Right lobe of liver (tissue), 6 donors: ENCODE measurements around the gene SLC38A5. TPM values are rescaled to one million over a fixed set of nuclear protein-coding genes. Genes with fewer than 3 reads are reported as not detected.
"Not testable (repeated sequence)": the region's sequence is repeated elsewhere in the genome, so short reads cannot be mapped to it uniquely, and the experiment has no call there.

ENCODE experiments used
- ATAC-seq, 4 donors: fragments of 200-7000 bp; cut with Tn5 transposase; one replicate each; pipeline ENCODE4 v1.9.1; 2020; ENCODE audit warnings: mild to moderate bottlenecking in 4 of 4, moderate library complexity in 4 of 4
- DNase-seq, 3 donors: peaks; one replicate each; pipeline ENCODE4 v3.0.0-alpha.2; 2020
- H3K27ac ChIP-seq, 3 donors: fragments of 200-600 bp; one replicate each; pipeline ENCODE4 v1.8.0; 2022
- H3K27me3 ChIP-seq, 2 donors: fragments of 200-600 bp; one replicate each; pipeline ENCODE4 v1.8.0; 2022
- H3K36me3 ChIP-seq, 4 donors: fragments of 200-600 bp; sonication (generic) in 1 of 4; one replicate each; pipeline versions ENCODE4 v1.5.1 to v1.8.0; 2017 to 2022; ENCODE audit warnings: control low read depth in 1 of 4
- H3K4me1 ChIP-seq, 4 donors: fragments of 200-600 bp; sonication (generic) in 1 of 4; one replicate each; pipeline versions ENCODE4 v1.5.1 to v1.8.0; 2017 to 2022; ENCODE audit warnings: control low read depth in 1 of 4
- H3K4me3 ChIP-seq, 3 donors: fragments of 200-600 bp; one replicate each; pipeline ENCODE4 v1.8.0; 2022
- H3K9me3 ChIP-seq, 4 donors: fragments of 200-600 bp; sonication (generic) in 1 of 4; one replicate each; pipeline versions ENCODE4 v1.5.1 to v1.8.0; 2017 to 2022; ENCODE audit warnings: control low read depth in 1 of 4
- POLR2A ChIP-seq: fragments of 450-650 bp; IDR thresholded peaks from one replicate; pipeline ENCODE4 v1.6.1; 2017; ENCODE audit warnings: antibody characterized with exemption, mild to moderate bottlenecking
- WGBS: methylation state at CpG from one replicate; pipeline ENCODE4 v1.1.6; 2018; ENCODE audit warnings: low coverage, low lambda C conversion rate; ENCODE audit not compliant: insufficient coverage; ENCODE audit errors: missing lambda C conversion rate; 5-methylcytosine and 5-hydroxymethylcytosine counted together
- intact Hi-C, 2 donors: fragments of 100-400 bp; cut with DNase I; formaldehyde crosslinking; loops; one replicate each; pipeline versions ENCODE4 v1.11.2 to v1.14.1; 2022
- long read RNA-seq: library from polyadenylated mRNA; unstranded; transcript quantifications from one replicate; pipeline ENCODE4 v2.0.0, GENCODE V29; 2019
- total RNA-seq, 6 experiments: library from RNA; depleted of rRNA in 2 of 6; stranded (reverse); fragments of >200 nt in 2 of 6; fragmentation: NEBNext Ultra II Directional in 3 of 6; extraction: Animal tissue kit (Norgen Biotek cat#: 25700) in 3 of 6; gene quantifications; one replicate each; pipeline versions ENCODE4 v1.1.0 to v1.2.4, GENCODE V29; 2016 to 2023
- TF ChIP-seq, protein P1 (sequence below), 4 donors: fragments of 200-600 bp in 3 of 4; fragments of 450-650 bp in 1 of 4; IDR thresholded peaks; one replicate each; pipeline versions ENCODE4 v1.5.1 to v1.8.0; 2016 to 2022; ENCODE audit warnings: antibody characterized with exemption in 4 of 4, mild to moderate bottlenecking in 2 of 4
- donor health status: DM: no; HTN: yes; CAD: no.
- donor health status: DM: no; HTN: no; CAD: no.
- donor health status: DM: no; HTN: no; CAD: no.
- donor health status: DM: no; HTN: yes; CAD: no.
- donor health status: DM: no; HTN: yes; CAD: no.

Gene SLC38A5
- 1 to 10 TPM in 1 of 6 experiments, under 1 TPM in 4, not detected in 1; 0.22 to 1.4 (median 0.37) TPM for total RNA-seq
- long read RNA-seq, result 0 reads

DNA sequence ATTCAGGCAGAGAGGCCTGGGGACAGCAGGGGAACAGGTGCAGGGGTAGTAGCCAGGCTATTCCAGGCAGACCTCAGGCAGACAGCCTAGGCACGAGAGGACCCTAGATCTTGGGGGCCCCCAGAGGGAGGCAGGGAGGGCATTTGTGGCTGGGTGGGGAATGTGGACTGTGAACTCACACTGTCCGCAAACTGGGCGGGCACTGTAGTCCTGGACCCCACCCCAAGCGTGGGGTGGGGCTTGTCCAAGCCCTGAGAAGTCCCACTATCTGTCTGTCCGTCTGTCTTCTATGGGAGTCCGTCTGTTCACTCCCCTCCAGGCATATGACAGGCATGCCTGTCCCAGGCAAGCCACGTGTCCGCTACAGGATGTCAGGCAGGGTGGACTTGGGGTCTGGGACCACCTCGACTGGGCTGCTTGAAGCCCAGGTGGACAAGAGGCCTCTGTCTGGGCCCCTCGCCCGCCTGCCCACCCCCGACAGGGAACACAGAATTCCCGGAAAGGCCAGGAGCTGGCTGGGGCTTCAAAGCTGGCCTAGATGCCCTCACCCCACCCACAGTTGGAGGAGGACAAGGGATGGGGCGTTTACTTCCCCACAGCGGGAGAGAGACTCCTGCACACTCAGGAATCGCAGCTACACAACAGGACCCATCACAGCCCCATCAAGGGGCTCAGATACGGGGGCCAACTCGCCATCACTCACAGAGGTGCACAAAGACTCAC is at the start of gene SLC38A5:
SLC38A5 (minus strand) TSS at position 151 of the 723 bp plus-strand sequence. CDS start 2,336 bp downstream, outside the sequence.
- H3K36me3 ChIP-seq, result no peaks in the 10 kb centered on the region
- H3K4me3 ChIP-seq, result no peak within 1 kb of the TSS
- H3K4me1 ChIP-seq, result peaks cover 0 to 3% (median 0%) of the 10 kb centered on the region in 4 donors
- peak in 1 of 3 donors; percentile 30 for DNase-seq
- no peaks in the 10 kb centered on the region for H3K9me3 ChIP-seq
- intact Hi-C loops, result no loop called here
- no peak within 1 kb of the TSS for H3K27ac ChIP-seq
- no peak for ATAC-seq
- TF ChIP-seq POLR2A, result no peak
- TF ChIP-seq, protein P1, sequence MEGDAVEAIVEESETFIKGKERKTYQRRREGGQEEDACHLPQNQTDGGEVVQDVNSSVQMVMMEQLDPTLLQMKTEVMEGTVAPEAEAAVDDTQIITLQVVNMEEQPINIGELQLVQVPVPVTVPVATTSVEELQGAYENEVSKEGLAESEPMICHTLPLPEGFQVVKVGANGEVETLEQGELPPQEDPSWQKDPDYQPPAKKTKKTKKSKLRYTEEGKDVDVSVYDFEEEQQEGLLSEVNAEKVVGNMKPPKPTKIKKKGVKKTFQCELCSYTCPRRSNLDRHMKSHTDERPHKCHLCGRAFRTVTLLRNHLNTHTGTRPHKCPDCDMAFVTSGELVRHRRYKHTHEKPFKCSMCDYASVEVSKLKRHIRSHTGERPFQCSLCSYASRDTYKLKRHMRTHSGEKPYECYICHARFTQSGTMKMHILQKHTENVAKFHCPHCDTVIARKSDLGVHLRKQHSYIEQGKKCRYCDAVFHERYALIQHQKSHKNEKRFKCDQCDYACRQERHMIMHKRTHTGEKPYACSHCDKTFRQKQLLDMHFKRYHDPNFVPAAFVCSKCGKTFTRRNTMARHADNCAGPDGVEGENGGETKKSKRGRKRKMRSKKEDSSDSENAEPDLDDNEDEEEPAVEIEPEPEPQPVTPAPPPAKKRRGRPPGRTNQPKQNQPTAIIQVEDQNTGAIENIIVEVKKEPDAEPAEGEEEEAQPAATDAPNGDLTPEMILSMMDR (IDR thresholded peaks at IDR 0.05), result no peak
- no peaks in the 10 kb centered on the region for H3K27me3 ChIP-seq
- WGBS, result no CpG with 5 or more reads among the region's 18 CpGs

DNA sequence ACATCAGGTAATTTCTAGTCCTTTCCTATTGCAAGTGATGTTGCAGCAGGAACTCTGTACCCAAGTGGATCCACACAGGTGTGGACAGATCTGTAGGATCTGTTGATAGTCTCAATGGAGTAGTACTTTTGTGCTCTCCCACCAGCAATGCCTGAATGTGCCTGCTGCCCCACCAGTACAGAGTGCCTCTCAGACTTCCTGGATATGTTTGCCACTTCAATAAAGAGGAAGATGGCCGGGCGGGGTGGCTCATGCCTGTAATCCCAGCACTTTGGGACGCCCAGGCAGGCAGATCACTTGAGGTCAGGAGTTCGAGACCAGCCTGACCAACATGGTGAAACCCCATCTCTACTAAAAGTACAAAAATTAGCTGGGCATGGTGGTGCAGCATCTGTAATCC is 49.4 kb upstream of the SLC38A5 start:
- H3K9me3 ChIP-seq, intact Hi-C loops, ATAC-seq, DNase-seq, H3K4me1 ChIP-seq, H3K27me3 ChIP-seq, H3K36me3 ChIP-seq, H3K27ac ChIP-seq, H3K4me3 ChIP-seq: not testable (repeated sequence)
- 70% methylated on average over 4 of the region's 4 CpGs for WGBS

DNA sequence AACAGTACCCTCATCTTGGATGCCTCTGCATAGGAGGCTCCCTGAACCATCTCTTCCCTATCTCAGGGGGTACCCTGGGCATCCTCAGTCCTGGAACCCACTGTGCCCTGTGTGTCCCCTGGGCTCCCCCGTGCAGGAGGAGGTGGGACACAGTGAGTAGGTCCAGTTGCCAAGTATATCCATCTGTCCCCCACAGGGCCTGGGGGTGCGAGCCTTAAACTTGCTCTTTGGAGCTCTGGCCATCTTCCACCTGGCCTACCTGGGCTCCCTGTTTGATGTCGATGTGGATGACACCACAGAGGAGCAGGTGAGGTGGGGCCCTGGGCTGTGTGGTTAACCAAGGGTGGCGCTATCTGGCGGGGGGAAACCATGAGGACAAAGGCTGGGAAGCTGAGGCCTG is 46.9 kb upstream of the SLC38A5 start:
- ATAC-seq (no peak), DNase-seq (no peak)
- Histone ChIP-seq H3K27ac (no peak overlapping the region), H3K4me1 (no peaks in the 10 kb centered on the region), H3K4me3 (no peak overlapping the region), H3K9me3 (no peaks in the 10 kb centered on the region), H3K27me3 (no peaks in the 10 kb centered on the region), H3K36me3 (no peaks in the 10 kb centered on the region)
- intact Hi-C loops, result no loop called here
- WGBS, result 33% methylated on average over 3 of the region's 5 CpGs
- TF ChIP-seq POLR2A, result no peak
- TF ChIP-seq, protein P1 (IDR thresholded peaks at IDR 0.05), result no peak

DNA sequence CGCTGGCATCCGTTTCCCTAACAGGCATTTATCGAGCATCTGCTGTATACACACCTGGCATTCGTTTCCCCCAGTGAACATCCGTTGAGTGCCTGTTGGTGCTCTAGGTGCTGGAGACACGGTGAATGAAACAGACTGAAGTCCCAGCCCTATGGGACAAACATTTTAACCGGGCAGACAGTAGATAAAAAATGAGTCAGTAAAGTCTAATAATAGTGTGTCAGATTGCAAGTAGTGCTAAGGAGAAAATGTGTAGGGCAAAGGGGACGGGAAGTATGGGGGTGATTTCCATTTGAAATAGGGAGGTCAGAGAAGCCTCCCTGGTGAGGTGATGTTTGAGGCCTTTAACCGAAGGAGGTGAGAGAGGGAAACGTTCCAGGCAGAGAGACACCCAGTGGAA is 46.2 kb upstream of the SLC38A5 start:
- Histone ChIP-seq H3K27me3 (no peaks in the 10 kb centered on the region), H3K36me3 (no peaks in the 10 kb centered on the region), H3K4me3 (no peak overlapping the region), H3K4me1 (no peaks in the 10 kb centered on the region), H3K9me3 (no peaks in the 10 kb centered on the region), H3K27ac (no peak overlapping the region)
- no peak for ATAC-seq
- 58% methylated on average over 9 of the region's 10 CpGs for WGBS
- TF ChIP-seq, protein P1 (IDR thresholded peaks at IDR 0.05), result no peak
- TF ChIP-seq POLR2A, result no peak
- intact Hi-C loops, result no loop called here
- DNase-seq, result no peak

DNA sequence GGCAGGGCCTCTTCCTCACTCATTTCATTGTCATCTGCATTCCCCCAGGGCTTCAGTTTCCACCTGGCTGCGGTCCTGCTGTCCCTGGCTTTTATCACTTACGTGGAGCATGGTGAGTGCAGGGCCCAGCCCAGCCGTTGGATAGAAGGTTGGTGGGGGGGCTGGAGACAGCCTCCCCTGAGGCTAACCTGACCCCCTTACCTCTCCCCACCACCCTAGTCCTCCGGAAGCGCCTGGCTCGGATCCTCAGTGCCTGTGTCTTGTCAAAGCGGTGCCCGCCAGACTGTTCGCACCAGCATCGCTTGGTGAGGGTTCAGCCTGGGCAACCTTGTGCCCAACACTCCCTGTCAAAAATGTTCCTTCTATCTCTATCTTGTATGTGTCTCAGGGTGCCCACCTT is 45.8 kb upstream of the SLC38A5 start:
- no peaks in the 10 kb centered on the region for H3K9me3 ChIP-seq
- DNase-seq (no peak), ATAC-seq (no peak)
- TF ChIP-seq, protein P1 (IDR thresholded peaks at IDR 0.05), result no peak
- no peak for TF ChIP-seq POLR2A
- H3K4me3 ChIP-seq, result no peak overlapping the region
- no peaks in the 10 kb centered on the region for H3K36me3 ChIP-seq
- no peaks in the 10 kb centered on the region for H3K27me3 ChIP-seq
- intact Hi-C loops, result no loop called here
- no peaks in the 10 kb centered on the region for H3K4me1 ChIP-seq
- WGBS, result 92% methylated on average over 2 of the region's 10 CpGs
- no peak overlapping the region for H3K27ac ChIP-seq
